22Rv1 (cell line): ENCODE data around the gene IL3.

ENCODE experiments used
- CTCF ChIP-seq: fragments of 450-650 bp; IDR thresholded peaks from 2 replicates; pipeline ENCODE4 v1.5.1; 2017; ENCODE audit warnings: mild to moderate bottlenecking
- ZFX ChIP-seq: fragments of 450-650 bp; IDR thresholded peaks from 2 replicates; pipeline ENCODE4 v1.6.1; 2017; ENCODE audit warnings: antibody characterized with exemption, borderline replicate concordance

GRCh38 chr5:132027027-132027426 is 33.4 kb upstream of the IL3 start:
- no peak for TF ChIP-seq CTCF
- TF ChIP-seq ZFX: no peak
